PC-3 (cell line): Measurements from ENCODE around the gene VCX2. TPM values are rescaled to one million over a fixed set of nuclear protein-coding genes. Genes with fewer than 3 reads are reported as not detected.

Source experiments
- ATAC-seq: fragments of 200-7000 bp; cut with Tn5 transposase; 2 replicates; pipeline ENCODE4 v1.9.1; 2020; ENCODE audit warnings: mild to moderate bottlenecking, moderate library complexity
- BruUV-seq: library from RNA; stranded (reverse); fragments of 400-500 nt; replicated peaks from 2 replicates; lab custom pipeline; 2021; lab: Mats Ljungman, UMichigan
- CTCF ChIA-PET: fragments of 300-600 bp; sonication (Branson Sonifier 250); formaldehyde crosslinking; loops from one replicate; lab custom pipeline; 2022; ENCODE audit warnings: antibody characterized with exemption; lab: Charles Lee
- POLR2A ChIA-PET: fragments of 300-600 bp; sonication (Branson Sonifier 250); formaldehyde crosslinking; loops from one replicate; lab custom pipeline; 2022; ENCODE audit warnings: antibody characterized with exemption; ENCODE audit not compliant: unreplicated experiment; lab: Charles Lee
- DNase-seq: peaks from one replicate; pipeline ENCODE4 v3.0.0-alpha.2; 2015
- H2AFZ ChIP-seq: fragments of 300-600 bp; sonication (generic); 2 replicates; pipeline ENCODE4 v1.6.0; 2016; ENCODE audit warnings: antibody characterized with exemption, low read length
- H3F3A ChIP-seq: fragments of 300-600 bp; sonication (generic); one replicate; pipeline ENCODE4 v1.6.0; 2017; ENCODE audit warnings: antibody characterized with exemption, low read length, control low read depth, mild to moderate bottlenecking; ENCODE audit not compliant: unreplicated experiment
- H3K27ac ChIP-seq: fragments of 300-600 bp; sonication (generic); 2 replicates; pipeline ENCODE4 v1.5.1; 2016; ENCODE audit warnings: mild to moderate bottlenecking, low read length
- H3K27me3 ChIP-seq: fragments of 300-600 bp; sonication (generic); 2 replicates; pipeline ENCODE4 v1.6.1; 2016; ENCODE audit warnings: low read length, mixed read lengths
- H3K36me3 ChIP-seq: fragments of 300-600 bp; sonication (generic); 2 replicates; pipeline ENCODE4 v1.6.1; 2016; ENCODE audit warnings: low read depth, mixed run types, low read length, mixed read lengths
- H3K4me1 ChIP-seq: fragments of 300-600 bp; sonication (generic); 2 replicates; pipeline ENCODE4 v1.5.1; 2016; ENCODE audit warnings: low read length; ENCODE audit not compliant: insufficient read depth
- H3K4me2 ChIP-seq: fragments of 300-600 bp; sonication (generic); 2 replicates; pipeline ENCODE4 v1.6.0; 2016; ENCODE audit warnings: low read length
- H3K4me3 ChIP-seq: fragments of 300-600 bp; sonication (generic); 2 replicates; pipeline ENCODE4 v1.5.1; 2016; ENCODE audit warnings: mild to moderate bottlenecking, low read length, mixed read lengths
- H3K79me2 ChIP-seq: fragments of 300-600 bp; sonication (generic); 2 replicates; pipeline ENCODE4 v1.6.1; 2017; ENCODE audit warnings: low read length, mixed read lengths
- H3K9ac ChIP-seq: fragments of 300-600 bp; sonication (generic); 2 replicates; pipeline ENCODE4 v1.6.0; 2016; ENCODE audit warnings: mild to moderate bottlenecking, low read length
- H3K9me2 ChIP-seq: fragments of 300-600 bp; sonication (generic); replicated peaks from 2 replicates; pipeline ENCODE4 v1.6.1; 2016; ENCODE audit warnings: mixed run types, low read length, mixed read lengths
- H3K9me3 ChIP-seq: fragments of 300-600 bp; sonication (generic); 2 replicates; pipeline ENCODE4 v1.6.1; 2016; ENCODE audit warnings: low read length, mixed read lengths
- H4K20me1 ChIP-seq: fragments of 300-600 bp; sonication (generic); 2 replicates; pipeline ENCODE4 v1.6.1; 2016; ENCODE audit warnings: low read length, mixed read lengths
- EZH2 ChIP-seq: fragments of 300-600 bp; sonication (generic); IDR thresholded peaks from one replicate; pipeline ENCODE4 v1.6.1; 2017; ENCODE audit warnings: antibody characterized with exemption, mild to moderate bottlenecking, low read length; ENCODE audit not compliant: unreplicated experiment
- EZH2phosphoT487 ChIP-seq: fragments of 300-600 bp; sonication (generic); IDR thresholded peaks from 2 replicates; pipeline ENCODE4 v1.6.1; 2018; ENCODE audit warnings: mild to moderate bottlenecking, antibody characterized with exemption, low read length, borderline replicate concordance
- intact Hi-C: fragments of 100-400 bp; cut with micrococcal nuclease; formaldehyde crosslinking; loops from 2 replicates; pipeline ENCODE4 v1.9.0; 2023
- total RNA-seq: library from RNA; depleted of rRNA; stranded (reverse); fragments of >200 nt; gene quantifications from 2 replicates; pipeline ENCODE4 v1.2.3, GENCODE V29; 2014
- TF ChIP-seq, protein P1 (sequence below): fragments of 300-600 bp; sonication (generic); conservative IDR thresholded peaks from 2 replicates; pipeline ENCODE4 v1.5.1; 2017; ENCODE audit warnings: antibody characterized with exemption, low read depth, mild to moderate bottlenecking, low read length

The VCX2 gene
- total RNA-seq, 1 experiment from 2014 or later, result not detected

DNA sequence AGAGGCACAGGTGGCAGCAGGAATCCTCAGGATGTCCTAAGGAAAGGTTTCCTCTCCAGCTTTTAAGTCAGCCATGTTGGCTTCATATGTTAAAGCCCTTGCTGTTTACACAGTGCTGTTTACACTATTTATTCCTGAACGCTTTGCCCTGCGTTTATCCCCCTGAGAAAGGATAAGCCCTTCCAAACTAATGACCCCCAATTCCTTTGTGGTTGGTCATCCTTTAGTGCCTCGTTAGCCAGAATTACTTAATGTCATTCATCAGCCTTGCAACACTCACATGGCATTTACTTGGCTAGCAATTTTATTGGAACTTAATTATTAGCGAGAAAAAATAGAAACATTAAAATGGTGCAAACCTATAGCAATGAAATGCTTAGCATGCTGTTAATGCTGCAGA lies 23.8 kb downstream of the VCX2 start:
- Histone ChIP-seq H3K9ac (no peak overlapping the region), H2AFZ (no peak overlapping the region), H3K36me3 (no peaks in the 10 kb centered on the region), H3K27me3 (no peaks in the 10 kb centered on the region), H4K20me1 (no peaks in the 10 kb centered on the region), H3K79me2 (no peaks in the 10 kb centered on the region), H3K4me3 (no peak overlapping the region), H3K9me3 (no peaks in the 10 kb centered on the region), H3K4me1 (no peaks in the 10 kb centered on the region), H3F3A (no peaks in the 10 kb centered on the region), H3K9me2 (no peaks in the 10 kb centered on the region), H3K4me2 (no peak overlapping the region), H3K27ac (no peak overlapping the region)
- ChIA-PET CTCF (no interaction called here), POLR2A (no interaction called here)
- TF ChIP-seq, protein P1, sequence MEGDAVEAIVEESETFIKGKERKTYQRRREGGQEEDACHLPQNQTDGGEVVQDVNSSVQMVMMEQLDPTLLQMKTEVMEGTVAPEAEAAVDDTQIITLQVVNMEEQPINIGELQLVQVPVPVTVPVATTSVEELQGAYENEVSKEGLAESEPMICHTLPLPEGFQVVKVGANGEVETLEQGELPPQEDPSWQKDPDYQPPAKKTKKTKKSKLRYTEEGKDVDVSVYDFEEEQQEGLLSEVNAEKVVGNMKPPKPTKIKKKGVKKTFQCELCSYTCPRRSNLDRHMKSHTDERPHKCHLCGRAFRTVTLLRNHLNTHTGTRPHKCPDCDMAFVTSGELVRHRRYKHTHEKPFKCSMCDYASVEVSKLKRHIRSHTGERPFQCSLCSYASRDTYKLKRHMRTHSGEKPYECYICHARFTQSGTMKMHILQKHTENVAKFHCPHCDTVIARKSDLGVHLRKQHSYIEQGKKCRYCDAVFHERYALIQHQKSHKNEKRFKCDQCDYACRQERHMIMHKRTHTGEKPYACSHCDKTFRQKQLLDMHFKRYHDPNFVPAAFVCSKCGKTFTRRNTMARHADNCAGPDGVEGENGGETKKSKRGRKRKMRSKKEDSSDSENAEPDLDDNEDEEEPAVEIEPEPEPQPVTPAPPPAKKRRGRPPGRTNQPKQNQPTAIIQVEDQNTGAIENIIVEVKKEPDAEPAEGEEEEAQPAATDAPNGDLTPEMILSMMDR, result no peak
- no peak for TF ChIP-seq EZH2
- no peak for TF ChIP-seq EZH2phosphoT487
- intact Hi-C loops, result no loop called here
- no TSS peak for BruUV-seq
- ATAC-seq (no peak), DNase-seq (no peak)

- Histone ChIP-seq H3K4me1 (peaks cover 6% of the 10 kb centered on the region; the same call in 1 of the 2 replicates), H3K9ac (no peak overlapping the region), H3K9me3 (no peaks in the 10 kb centered on the region), H3K4me2 (no peak overlapping the region), H3K4me3 (no peak overlapping the region), H3K27me3 (no peaks in the 10 kb centered on the region), H4K20me1 (no peaks in the 10 kb centered on the region), H3K27ac (no peak overlapping the region), H2AFZ (no peak overlapping the region), H3F3A (no peaks in the 10 kb centered on the region), H3K9me2 (no peaks in the 10 kb centered on the region), H3K79me2 (no peaks in the 10 kb centered on the region), H3K36me3 (no peaks in the 10 kb centered on the region)
- no TSS peak for BruUV-seq
- no peak for TF ChIP-seq EZH2
- intact Hi-C loops, result no loop called here
- ATAC-seq (no peak), DNase-seq (no peak)
- ChIA-PET CTCF (no interaction called here), POLR2A (no interaction called here)
Measured at GRCh38 chrX:8144925-8145324, 26.1 kb downstream of the VCX2 start.

DNA sequence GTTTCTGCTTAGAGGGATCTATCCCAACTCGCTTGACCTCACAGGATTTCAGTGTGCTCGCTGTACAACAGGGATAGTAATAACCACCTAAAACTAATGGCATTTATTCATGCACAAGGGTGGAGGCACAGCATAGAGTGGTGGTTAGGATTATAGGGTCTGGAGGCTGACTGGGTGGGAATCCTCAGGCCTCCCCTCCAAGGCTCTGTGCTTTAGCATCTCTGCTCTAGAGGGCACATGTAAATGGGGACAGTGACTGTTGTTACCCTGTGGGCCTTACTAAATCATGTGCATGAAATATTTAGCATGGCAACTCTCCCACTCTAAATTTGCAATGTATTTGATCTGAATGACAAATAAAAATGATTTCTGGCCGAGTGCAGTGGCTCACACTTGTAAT lies 29.2 kb downstream of the VCX2 start:
- Histone ChIP-seq H3K27me3 (no peaks in the 10 kb centered on the region), H2AFZ (no peak overlapping the region), H3K27ac (no peak overlapping the region), H3K9me3 (no peaks in the 10 kb centered on the region), H3K36me3 (no peaks in the 10 kb centered on the region), H4K20me1 (no peaks in the 10 kb centered on the region), H3K9ac (no peak overlapping the region), H3K9me2 (no peaks in the 10 kb centered on the region), H3F3A (no peaks in the 10 kb centered on the region), H3K4me1 (peaks cover 16% of the 10 kb centered on the region), H3K79me2 (no peaks in the 10 kb centered on the region), H3K4me3 (no peak overlapping the region), H3K4me2 (no peak overlapping the region)
- DNase-seq (no peak), ATAC-seq (no peak)
- ChIA-PET CTCF (no interaction called here), POLR2A (no interaction called here)
- intact Hi-C loops, result no loop called here
- BruUV-seq, result no TSS peak
- no peak for TF ChIP-seq EZH2phosphoT487
- TF ChIP-seq EZH2, result no peak
- TF ChIP-seq, protein P1, result no peak
